PFSK-1 (cell line): ENCODE results near the gene CHD5.

Source experiments
- POLR2AphosphoS5 ChIP-seq: IDR thresholded peaks from 2 replicates; pipeline ENCODE4 v1.6.1; 2012; ENCODE audit warnings: low read depth, mild to moderate bottlenecking, control low read depth, low read length, moderate library complexity
- SIN3A ChIP-seq: IDR thresholded peaks from 2 replicates; pipeline ENCODE4 v1.6.1; 2012; ENCODE audit warnings: mild to moderate bottlenecking, low read length, moderate library complexity, borderline replicate concordance; ENCODE audit not compliant: insufficient read depth
- TF ChIP-seq, protein P1 (sequence below), 2 experiments: IDR thresholded peaks; 2 replicates each; pipeline versions ENCODE4 v1.6.1 to v1.8.0; 2011 to 2012; ENCODE audit warnings: low read depth in 2 of 2, low read length in 2 of 2, control low read depth in 1 of 2, inconsistent platforms in 1 of 2, mild to moderate bottlenecking in 1 of 2, moderate library complexity in 1 of 2; ENCODE audit not compliant: insufficient read depth in 1 of 2

DNA sequence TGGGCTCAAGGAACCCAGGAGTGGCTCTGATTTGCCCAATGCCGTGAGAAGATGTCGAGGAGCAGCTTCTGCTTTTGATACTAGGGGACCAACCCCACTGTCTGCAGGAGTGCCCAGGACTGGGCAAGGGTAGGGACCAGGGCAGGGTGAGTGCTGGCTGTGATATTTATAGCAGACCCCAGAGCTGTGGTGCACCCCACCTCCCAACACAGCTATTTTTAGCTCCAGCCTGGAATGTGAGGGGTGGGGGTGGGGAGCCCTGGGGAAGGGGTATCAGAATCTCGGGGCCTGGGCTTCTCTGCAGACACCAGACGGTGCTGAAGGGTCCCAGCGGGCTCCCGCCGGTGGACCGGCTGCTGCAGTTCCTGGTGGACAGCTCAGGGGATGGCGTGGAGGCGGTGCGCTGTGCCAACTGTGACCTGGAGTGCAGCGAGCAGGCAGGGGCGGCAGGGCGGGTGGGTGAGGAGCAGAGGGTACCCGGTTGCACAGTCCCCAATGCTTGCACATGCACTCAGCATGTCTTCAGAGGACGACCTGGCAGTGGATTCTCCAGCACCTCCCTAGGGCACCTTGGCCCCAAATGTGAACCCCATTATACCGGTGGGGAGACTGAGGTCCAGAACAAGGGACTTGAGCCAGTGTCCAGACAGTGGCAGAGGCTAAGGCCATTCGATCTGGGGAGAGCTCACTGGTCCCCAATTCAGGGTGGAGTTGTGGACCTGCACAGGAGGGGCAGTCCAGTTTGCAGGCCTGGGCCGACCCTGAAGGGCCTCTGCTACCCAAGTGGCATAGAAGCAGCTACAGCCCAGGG is 27.2 kb upstream of the CHD5 start:
- TF ChIP-seq, protein P1, sequence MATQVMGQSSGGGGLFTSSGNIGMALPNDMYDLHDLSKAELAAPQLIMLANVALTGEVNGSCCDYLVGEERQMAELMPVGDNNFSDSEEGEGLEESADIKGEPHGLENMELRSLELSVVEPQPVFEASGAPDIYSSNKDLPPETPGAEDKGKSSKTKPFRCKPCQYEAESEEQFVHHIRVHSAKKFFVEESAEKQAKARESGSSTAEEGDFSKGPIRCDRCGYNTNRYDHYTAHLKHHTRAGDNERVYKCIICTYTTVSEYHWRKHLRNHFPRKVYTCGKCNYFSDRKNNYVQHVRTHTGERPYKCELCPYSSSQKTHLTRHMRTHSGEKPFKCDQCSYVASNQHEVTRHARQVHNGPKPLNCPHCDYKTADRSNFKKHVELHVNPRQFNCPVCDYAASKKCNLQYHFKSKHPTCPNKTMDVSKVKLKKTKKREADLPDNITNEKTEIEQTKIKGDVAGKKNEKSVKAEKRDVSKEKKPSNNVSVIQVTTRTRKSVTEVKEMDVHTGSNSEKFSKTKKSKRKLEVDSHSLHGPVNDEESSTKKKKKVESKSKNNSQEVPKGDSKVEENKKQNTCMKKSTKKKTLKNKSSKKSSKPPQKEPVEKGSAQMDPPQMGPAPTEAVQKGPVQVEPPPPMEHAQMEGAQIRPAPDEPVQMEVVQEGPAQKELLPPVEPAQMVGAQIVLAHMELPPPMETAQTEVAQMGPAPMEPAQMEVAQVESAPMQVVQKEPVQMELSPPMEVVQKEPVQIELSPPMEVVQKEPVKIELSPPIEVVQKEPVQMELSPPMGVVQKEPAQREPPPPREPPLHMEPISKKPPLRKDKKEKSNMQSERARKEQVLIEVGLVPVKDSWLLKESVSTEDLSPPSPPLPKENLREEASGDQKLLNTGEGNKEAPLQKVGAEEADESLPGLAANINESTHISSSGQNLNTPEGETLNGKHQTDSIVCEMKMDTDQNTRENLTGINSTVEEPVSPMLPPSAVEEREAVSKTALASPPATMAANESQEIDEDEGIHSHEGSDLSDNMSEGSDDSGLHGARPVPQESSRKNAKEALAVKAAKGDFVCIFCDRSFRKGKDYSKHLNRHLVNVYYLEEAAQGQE (IDR thresholded peaks at IDR 0.05; ENCODE audit: insufficient read depth in 1 of 2, low read depth in 2 of 2, low read length in 2 of 2) = no peak
- TF ChIP-seq SIN3A = no peak
- TF ChIP-seq POLR2AphosphoS5 = no peak
